AG04450 (cell line): ENCODE results near the gene HERC4. TPM values are rescaled to one million over a fixed set of nuclear protein-coding genes. Genes with fewer than 3 reads are reported as not detected.

Experiments used
- CTCF ChIA-PET: fragments of 300-600, 350-600 bp; formaldehyde crosslinking; extraction: SDS; loops from one replicate; lab custom pipeline; 2022; ENCODE audit warnings: antibody characterized with exemption, inconsistent platforms; lab: Charles Lee
- POLR2A ChIA-PET: fragments of 350-600 bp; formaldehyde crosslinking; extraction: SDS; loops from one replicate; lab custom pipeline; 2021; ENCODE audit warnings: antibody characterized with exemption, inconsistent platforms; lab: Yijun Ruan, JAX
- DNase-seq: peaks from one replicate; pipeline ENCODE4 v3.0.0-alpha.2; 2011; ENCODE audit warnings: low read depth, low spot score
- H3K27ac ChIP-seq: one replicate; pipeline ENCODE4 v1.5.1; 2012; ENCODE audit warnings: low read depth, low read length, control low read depth
- H3K27me3 ChIP-seq: one replicate; pipeline ENCODE4 v1.6.0; 2012; ENCODE audit warnings: low read length; ENCODE audit not compliant: control insufficient read depth, insufficient read depth
- H3K4me3 ChIP-seq: 2 replicates; pipeline ENCODE4 v1.5.1; 2011; ENCODE audit warnings: mild to moderate bottlenecking, low read depth, low read length, control low read depth
- H3K9me3 ChIP-seq: 2 replicates; pipeline ENCODE4 v1.5.1; 2012; ENCODE audit warnings: low read length; ENCODE audit not compliant: control insufficient read depth, insufficient read depth
- polyA plus RNA-seq: library from polyadenylated mRNA; depleted of rRNA; stranded (reverse); fragments of >200 nt; gene quantifications from 2 replicates; pipeline ENCODE4 v1.2.3, GENCODE V29; 2011
- TF ChIP-seq, protein P1 (sequence below): IDR thresholded peaks from 2 replicates; pipeline ENCODE4 v1.5.1; 2011; ENCODE audit warnings: low read depth, low read length, control low read depth, inconsistent platforms

Gene HERC4
- polyA plus RNA-seq, 1 experiment = 59.1 TPM

DNA sequence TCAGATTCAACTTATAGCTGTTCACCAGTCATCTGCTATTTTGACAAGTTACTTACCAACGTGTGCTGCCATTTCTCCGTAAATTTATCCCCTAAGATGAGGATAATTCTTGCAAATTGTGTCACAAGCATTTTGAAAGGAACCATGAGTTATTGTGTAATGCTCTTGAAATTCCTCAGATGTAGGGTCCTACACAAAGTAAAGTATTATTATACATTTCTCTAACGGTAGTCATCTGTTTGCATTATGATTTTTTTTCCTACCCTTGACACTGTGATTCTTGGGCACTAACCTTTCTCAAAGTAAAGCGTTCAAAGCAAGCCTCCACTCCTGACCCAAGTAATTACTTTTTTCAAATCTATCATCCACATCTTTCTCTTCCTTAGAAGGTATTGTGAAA, 8.1 kb downstream of the HERC4 start:
- H3K9me3 ChIP-seq = no peaks in the 10 kb centered on the region
- no peak overlapping the region for H3K4me3 ChIP-seq
- ChIA-PET CTCF (interaction anchor here (1.2 to 2.8 kb wide), 4 partner anchors 10 to 281 kb away, joined by 3 to 12 read pairs (median 4); no protein-coding TSS in a partner anchor), POLR2A (interaction anchor here (0.5 kb wide), 1 partner anchor 21 kb away, joined by 3 read pairs; no protein-coding TSS in a partner anchor)
- H3K27ac ChIP-seq = no peak overlapping the region
- TF ChIP-seq, protein P1, sequence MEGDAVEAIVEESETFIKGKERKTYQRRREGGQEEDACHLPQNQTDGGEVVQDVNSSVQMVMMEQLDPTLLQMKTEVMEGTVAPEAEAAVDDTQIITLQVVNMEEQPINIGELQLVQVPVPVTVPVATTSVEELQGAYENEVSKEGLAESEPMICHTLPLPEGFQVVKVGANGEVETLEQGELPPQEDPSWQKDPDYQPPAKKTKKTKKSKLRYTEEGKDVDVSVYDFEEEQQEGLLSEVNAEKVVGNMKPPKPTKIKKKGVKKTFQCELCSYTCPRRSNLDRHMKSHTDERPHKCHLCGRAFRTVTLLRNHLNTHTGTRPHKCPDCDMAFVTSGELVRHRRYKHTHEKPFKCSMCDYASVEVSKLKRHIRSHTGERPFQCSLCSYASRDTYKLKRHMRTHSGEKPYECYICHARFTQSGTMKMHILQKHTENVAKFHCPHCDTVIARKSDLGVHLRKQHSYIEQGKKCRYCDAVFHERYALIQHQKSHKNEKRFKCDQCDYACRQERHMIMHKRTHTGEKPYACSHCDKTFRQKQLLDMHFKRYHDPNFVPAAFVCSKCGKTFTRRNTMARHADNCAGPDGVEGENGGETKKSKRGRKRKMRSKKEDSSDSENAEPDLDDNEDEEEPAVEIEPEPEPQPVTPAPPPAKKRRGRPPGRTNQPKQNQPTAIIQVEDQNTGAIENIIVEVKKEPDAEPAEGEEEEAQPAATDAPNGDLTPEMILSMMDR = no peak
- DNase-seq = no peak
- no peaks in the 10 kb centered on the region for H3K27me3 ChIP-seq

DNA sequence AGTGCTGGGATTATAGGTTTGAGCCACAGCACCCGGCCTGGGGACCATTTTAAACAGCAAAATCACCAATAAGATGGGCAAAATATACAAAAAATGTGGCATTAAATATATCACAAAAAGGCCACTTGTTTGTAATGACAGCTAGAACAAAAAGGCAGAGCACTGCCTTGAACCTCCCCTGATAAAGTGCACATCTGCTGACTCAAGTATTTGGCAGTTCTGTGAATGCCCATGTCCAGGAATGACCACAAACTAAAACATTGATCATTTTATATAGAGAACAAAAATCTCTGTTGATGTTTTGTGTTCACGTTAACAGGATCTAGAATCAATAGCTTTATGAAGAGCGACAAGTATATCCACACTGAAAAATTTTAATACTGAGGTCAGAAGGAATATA, 21.5 kb downstream of the HERC4 start:
- Histone ChIP-seq H3K27ac (no peak overlapping the region), H3K27me3 (no peaks in the 10 kb centered on the region), H3K9me3 (no peaks in the 10 kb centered on the region), H3K4me3 (no peak overlapping the region)
- POLR2A ChIA-PET = no interaction called here
- TF ChIP-seq, protein P1 = no peak
- CTCF ChIA-PET = interaction anchor here (1.8 kb wide), 1 partner anchor 159 kb away, joined by 14 read pairs; no protein-coding TSS in a partner anchor
- DNase-seq = no peak

DNA sequence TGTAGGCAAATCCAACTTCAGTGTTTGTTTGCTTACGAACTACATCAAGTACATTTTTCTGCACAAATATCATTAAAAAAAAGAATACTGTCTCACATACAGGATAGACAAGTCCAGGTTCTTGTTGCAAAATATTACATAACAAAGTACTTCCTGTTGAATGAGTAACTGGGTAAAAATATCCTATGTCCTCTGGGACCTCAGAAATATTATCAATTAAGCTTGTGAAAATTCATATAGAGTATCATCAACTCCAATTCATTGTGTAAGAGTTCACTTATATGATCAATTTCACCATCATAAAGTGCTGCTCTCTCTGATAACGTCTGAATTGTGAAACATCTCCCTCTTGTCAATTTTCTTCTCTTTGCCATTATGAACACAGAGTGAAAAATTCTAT, 22.6 kb downstream of the HERC4 start:
- ChIA-PET POLR2A (interaction anchor here (0.6 kb wide), 1 partner anchor 9 kb away, joined by 8 read pairs; no protein-coding TSS in a partner anchor), CTCF (interaction anchor here (1.0 to 1.8 kb wide), 3 partner anchors 103 to 197 kb away, joined by 3 to 14 read pairs (median 5); no protein-coding TSS in a partner anchor)
- no peak overlapping the region for H3K27ac ChIP-seq
- TF ChIP-seq, protein P1 = no peak
- no peak for DNase-seq
- H3K4me3 ChIP-seq = no peak overlapping the region
- no peaks in the 10 kb centered on the region for H3K27me3 ChIP-seq
- H3K9me3 ChIP-seq = no peaks in the 10 kb centered on the region

DNA sequence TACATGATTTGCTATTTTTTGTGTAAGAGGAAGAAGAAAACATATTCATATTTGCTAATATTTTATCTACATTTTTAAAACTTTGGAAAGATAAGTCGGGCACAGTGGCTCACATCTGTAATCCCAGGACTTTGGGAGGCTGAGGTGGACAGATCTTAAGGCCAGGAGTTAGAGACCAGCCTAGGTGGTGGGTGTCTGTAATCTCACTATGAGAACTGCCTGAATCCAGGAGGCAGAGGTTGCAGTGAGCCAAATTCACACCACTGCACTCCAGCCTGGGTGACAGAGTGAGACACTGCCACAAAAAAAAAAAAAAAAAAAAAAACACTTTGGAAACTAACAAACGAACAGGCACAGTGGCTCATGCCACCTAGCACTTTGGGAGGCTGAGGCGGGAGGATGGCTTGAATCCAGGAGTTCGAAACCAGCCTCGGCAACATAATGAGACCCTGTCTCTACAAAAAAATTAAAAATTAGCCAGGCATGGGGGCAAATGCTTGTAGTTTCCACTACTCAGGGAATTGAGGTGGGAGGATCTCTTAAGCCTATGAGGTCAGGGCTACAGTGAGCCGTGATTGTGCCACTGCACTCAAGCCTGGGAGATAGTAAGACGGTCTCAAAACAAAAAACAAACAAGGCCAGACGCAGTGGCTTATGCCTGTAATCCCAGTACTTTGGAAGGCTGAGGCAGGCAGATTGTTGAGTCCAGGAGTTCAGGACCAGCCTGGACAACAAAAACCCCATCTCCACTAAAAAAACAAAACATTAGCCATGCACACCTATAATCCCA, 25.6 kb downstream of the HERC4 start:
- TF ChIP-seq, protein P1 = no peak

More for the DNA sequence above, 25.6 kb downstream of the HERC4 start:
- H3K27me3 ChIP-seq = no peaks in the 10 kb centered on the region
- DNase-seq = no peak
- ChIA-PET POLR2A (no interaction called here), CTCF (interaction anchor here (0.5 to 1.2 kb wide), 2 partner anchors 163 to 248 kb away, joined by 3 to 5 read pairs; no protein-coding TSS in a partner anchor)
- H3K9me3 ChIP-seq = no peaks in the 10 kb centered on the region
- H3K4me3 ChIP-seq = no peak overlapping the region
- H3K27ac ChIP-seq = no peak overlapping the region
